HG02973 (cell line): ENCODE data around the gene PTGR2.
"Not testable (repeated sequence)": the region's sequence is repeated elsewhere in the genome, so short reads cannot be mapped to it uniquely, and the experiment has no call there.

Source experiments
- ATAC-seq: cut with Tn5 transposase; IDR thresholded peaks from one replicate; pipeline ENCODE4 v1.9.1; 2021; ENCODE audit warnings: moderate library complexity; ENCODE audit not compliant: unreplicated experiment

The PTGR2 gene

DNA sequence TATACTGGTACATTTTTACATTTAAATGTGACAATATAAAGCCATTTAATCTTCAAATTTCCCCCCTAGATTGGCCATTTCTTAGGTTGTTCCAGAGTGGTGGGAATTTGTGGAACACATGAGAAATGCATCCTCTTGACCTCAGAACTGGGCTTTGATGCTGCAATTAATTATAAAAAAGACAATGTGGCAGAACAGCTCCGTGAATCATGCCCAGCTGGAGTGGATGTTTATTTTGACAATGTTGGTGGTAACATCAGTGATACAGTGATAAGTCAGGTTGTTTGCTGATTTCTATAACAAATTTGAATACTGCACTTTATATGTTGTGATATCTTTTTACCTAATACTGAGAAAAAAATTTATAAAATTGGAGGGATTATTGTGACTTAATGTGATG, 27.4 kb downstream of the PTGR2 start:
- ATAC-seq, result no peak

DNA sequence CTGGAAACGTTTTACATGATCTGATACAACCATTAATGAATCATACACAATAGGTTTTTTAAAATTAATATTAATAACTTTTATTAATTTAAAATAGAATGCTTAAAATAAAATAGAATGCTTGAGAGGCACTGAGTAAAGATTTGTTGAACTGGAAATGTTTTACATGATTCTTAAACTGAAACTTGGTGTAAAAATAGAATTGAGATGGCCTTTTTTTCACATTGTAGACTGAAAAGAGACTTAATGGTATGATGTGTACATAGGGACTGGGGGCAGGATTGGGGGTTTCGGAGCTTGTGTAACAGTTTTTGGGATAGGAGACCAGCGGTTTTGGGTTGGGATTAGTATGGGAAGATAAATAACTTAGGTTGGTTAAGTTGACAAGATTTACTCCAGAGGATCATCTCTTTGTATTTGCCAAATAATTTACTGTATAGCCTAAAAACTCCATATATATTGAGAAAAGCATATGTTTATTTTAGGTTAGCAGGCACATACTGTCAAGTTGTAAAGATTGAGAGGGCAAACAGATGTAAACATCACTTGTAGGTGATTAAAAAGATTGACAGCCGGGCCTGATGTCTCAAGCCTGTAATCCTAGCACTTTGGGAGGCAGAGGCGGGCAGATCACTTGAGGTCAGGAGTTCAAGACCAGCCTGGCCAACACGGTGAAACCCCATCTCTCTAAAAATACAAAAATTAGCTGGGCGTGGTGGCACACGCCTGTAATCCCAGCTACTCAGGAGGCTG, 33.0 kb downstream of the PTGR2 start:
- no peak for ATAC-seq

DNA sequence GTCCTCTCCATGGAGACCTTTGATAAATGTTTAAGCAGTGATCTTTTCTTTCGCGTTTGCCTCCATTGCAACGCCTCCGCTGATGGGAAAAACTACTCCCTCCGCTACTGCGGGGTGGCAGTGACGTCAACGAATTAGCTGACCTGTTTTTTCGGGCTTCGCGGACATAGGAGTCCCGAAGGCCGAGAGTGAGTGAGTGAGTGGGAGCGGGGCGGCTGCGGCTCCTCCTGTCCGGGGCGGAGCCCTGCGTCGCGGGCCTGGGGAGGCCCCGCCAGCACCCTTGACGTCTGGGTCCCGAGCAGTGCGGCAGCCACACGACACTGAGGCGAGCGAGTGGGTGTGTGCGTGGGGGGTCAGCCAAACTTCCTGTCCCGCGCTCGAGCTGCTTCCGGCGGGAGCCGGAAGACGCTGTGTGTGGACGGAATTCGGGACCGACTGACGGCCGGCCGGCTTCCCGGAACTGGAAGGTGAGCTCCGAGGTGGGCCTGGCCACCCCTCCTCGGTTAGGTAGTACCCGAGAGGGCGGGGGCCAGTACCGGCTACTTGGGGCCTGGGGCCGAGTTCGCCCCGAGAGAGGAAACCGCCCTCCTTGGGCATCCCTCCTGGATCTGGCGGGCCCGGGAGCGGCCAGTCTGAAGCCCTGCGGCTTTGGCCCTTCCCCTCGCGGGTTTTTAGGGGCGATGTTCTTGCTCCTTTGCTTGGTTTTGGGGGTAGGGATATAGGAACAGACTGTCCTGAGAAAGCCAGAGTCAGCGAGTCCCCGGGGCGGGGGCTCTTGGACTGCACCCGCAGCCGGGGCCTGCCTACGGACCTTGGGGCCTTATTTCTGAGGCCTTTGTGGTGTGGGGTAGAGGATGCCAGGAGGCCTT, 35.1 kb downstream of the PTGR2 start, which contains the start of gene ZNF410:
Gene ZNF410 (plus strand): TSS at position 411 of the 869 bp plus-strand sequence. CDS start 5,317 bp downstream, outside the sequence.
- ATAC-seq, result peak; percentile 93

DNA sequence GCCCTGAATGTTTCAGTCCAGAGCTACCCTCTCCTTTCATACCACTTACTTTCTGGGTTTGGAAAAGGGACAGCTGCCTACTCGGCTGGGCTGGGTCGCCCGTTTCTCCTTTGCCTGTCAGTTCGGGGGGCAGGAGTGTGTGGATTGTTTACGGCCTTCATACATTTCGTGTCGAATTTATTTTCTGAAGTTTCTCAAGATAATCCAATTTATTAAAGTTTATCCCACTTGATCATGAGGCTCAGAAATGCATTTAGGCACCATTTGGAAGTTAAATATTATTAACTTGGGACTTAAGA, 35.6 kb downstream of the PTGR2 start:
- ATAC-seq, result no peak

DNA sequence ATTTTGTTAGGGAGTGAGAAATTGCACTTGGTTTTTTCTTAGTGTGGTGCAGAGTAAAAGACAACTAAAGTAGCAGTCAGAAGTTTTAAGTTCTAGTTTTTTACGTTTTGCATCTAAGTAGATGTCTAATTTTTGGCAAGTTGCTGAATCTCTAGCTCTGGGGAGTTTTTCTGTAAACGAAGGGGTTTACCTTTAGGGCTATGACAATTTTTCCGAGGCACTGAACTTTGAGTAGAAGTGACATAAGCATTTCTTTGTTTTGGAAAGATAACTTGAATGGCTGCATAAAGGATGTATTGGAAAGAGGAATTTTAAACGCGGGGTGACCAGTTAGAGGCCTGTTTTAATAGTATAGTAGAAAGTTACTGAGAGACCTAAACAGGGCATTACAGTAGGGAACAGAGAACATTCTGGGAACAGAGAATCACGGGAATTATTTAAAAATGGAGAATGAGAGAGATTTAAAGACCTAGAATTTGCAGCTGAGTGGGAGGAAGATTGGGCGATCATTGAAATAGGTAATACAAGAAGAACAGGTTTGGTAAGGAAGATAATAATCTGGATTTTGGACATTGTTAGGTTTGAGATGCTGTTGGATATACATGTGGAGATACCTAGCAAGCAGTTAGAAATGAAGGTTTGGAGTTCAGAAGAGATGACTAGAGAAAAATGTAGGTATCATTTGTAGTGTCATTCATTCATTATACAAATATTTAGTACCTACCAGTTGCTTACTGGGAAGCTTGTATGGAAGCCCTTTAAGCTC, 36.2 kb downstream of the PTGR2 start:
- no peak for ATAC-seq

DNA sequence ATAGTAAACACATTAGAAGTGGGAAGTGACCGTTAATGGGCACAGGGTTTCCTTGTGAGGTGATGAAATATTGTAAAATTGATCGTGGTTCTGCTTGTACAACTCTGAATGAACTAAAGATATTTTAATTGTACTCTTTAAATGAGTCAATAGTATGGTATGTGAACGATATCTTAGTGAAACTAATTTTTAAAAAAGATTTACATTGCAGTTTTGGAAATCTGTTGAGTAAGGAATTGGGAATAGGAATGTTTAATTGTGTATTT, 36.8 kb downstream of the PTGR2 start:
- no peak for ATAC-seq

DNA sequence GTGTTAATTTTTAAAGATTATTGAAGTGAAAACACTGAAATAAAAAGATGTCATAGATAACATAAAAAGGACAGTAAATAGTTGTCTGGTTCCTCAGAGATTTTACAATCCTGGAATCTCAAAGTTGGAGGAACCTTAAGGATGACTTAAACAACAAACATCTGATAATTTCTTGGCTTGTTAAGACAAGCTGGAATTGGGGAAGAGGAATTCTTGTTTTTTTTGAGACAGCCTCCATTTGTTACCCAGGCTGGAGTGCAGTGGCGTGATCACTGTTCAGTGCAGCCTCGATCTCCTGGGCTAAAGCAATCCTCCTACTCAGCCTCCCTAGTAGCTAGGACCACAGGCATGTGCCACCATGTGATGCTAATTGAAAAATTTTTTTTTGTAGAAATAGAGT, 37.3 kb downstream of the PTGR2 start:
- ATAC-seq, result no peak

DNA sequence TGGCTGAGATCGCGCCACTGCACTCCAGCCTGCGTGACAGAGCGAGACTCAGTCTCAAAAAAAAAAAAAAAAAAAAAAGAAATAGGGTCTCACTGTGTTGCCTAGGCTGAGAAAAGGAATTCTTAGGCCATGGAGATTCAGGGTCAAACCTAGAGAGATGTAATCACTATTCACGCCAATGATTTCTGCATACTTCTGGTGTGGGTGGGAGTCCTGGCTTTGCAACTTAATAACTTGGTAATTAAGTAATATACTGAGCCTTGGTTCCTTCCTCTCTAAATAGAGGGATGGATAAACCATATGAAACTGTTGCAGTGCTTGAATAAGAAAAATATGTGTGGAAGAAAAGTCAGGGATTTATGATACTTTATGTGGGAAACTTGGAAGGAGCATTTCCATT, 37.7 kb downstream of the PTGR2 start:
- ATAC-seq, result no peak

DNA sequence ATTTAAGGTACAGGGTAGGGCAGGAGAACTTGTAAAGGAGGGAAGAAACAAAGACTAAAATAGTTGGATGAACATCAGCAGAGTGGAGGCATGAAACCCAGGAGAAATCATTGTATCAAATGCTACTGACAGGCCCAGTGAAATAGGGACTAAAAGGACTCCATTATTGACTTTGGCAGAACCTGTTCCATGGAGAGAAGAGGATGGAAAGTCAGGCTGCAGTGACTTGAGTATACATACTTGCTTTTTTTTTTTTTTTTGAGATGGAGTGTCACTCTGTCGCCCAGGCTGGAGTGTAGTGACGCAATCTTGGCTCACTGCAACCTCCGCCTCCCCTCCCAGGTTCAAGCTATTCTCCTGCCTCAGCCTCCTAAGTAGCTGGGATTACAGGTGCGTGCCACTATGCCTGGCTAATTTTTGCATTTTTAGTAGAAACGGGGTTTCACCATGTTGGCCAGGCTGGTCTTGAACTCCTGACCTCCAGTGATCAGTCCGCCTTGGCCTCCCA, 42.6 kb downstream of the PTGR2 start:
- ATAC-seq, result not testable (repeated sequence)

DNA sequence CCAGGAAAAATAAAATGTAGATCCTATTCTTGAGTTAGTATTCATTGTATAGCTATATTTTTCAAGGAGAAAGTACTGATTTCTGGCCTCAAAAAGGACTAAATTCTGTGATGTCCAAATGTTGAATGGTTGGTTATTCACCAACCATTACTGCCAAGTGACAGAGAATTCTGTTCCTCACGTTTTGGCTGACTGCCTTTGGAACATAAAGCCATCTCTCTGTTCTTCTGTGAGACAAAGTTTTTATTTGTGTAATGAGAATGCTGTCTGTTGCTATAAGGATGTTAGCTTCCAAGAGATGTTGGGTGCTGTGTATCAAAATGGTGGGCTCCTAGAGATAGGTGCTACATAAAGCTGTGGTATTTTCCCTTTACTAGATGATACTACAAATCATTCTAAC, 44.3 kb downstream of the PTGR2 start:
- no peak for ATAC-seq

DNA sequence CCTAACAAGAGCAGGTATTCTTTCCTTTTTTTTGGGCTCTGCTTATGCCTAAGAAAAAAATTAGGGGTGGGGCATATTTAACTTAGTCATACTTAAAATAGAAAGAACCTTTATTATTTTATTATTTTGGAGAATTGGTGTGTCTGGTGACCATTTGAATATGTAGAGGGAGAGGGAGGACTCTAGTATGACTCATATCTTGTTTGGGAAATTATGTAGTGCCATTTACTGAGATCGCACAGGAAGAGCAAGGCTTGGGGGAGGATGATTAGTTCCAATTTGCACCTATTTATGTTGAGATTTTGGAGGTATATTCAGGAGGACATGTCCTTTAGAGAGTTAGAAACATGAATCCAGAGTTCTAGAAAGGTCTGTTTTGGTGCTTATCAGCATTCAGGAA, 44.9 kb downstream of the PTGR2 start:
- no peak for ATAC-seq

DNA sequence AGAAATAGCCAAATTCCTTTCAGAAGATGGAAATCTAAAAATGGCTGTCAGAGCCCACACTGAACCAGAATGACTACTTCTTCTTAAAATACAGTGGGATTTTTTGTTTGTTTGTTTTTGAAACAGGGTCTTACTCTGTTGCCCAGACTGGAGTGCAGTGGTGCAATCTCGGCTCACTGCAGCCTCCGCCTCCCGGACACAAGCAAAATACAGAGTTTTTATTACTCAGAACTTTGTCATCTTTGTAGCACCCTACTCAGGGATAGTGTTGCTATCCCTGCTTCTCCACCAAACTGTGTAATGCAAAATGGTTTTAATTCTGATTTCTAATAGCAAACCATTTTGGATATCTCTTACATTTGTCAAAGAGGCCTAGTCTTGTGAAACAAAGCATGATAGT, 51.4 kb downstream of the PTGR2 start:
- no peak for ATAC-seq

DNA sequence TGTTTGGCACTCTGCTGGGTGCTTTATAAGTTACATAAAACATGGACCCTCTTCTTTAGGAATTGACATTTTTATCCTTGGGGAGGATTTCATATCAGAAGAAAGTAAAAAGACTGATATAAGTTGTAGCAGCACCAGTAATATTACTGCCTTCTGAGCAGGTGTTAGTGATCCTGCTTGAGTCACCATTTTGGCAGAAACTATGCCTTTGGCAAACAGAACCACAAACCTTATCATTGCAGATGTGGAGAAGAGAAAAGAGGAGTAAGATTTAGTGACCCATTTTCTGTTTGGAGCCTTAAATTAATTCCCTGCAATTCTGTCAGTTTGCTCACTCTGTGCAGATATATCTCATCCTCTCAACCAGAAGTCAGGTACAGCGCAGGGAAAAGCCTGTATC, 58.0 kb downstream of the PTGR2 start:
- ATAC-seq, result no peak

DNA sequence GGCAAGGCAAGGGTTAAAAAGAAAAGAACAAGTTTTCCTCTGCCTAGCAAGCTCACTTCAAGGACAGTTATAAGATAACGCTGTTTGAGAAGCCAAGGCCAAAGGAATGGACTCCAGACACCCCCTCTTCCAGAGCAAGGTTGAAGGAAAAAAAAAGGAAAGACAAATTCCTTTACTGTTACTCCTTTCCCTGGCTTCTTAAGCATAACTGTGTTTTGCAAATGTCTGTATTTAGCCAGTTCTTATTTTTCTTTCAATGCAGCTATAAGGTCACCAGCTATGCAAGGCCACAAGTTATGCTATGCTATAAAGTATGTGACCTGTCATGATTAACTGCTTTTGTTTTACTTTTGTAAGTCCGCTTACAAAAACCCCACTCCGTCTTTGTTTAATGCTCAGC, 61.6 kb downstream of the PTGR2 start:
- no peak for ATAC-seq

DNA sequence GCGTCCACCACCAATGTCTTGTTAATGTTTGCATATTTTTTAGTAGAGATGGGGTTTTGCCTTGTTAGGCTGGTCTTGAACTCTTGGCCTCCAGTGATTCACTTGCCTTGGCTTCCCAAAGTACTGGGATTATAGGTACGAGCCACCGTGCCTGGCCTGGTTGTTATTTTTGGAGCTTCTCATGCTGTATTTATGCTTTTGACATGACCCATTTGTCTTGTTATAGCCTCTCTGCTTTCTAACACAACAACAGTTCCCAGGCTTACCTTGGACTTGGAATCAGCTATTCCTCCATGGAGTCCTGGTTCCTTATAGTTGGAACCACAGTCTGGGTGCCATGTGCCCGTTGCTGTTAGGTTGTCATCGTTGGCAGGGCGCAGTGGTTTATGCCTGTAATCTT, 64.7 kb downstream of the PTGR2 start:
- no peak for ATAC-seq

DNA sequence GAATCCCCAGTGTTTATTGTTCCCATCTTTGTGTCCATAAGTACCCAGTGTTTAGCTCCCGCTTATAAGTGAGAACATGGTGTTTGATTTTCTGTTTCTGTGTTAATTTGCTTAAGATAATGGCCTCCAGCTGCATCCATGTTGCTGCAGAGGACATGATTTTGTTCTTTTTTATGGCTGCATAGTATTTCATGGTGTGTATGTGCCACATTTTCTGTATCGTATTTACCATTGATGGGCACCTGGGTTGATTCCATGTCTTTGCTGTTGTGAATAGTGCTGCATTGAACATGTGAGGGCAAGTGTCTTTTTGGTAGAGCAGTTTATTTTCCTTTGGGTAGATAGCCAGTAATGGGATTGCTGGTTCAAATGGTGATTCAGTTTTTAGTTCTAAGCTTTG, 67.8 kb downstream of the PTGR2 start:
- ATAC-seq, result not testable (repeated sequence)

DNA sequence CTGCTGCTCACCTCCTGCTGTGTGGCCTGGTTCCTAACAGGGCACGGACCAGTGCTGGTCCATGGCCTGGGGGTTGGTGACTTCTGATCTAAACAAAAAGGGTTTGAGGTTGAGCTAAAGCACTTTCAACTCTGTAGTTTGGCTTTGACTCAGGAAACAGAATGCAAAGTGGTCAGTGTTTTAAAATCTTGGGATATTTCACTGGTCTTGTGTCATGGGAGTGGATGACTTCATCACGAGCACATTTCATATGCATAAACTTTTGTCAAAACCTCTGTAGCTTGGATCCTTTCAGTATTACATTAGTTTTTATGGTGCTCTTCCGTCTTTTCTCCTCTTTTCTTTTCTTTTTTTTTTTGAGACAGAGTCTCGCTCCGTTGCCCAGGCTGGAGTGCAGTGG, 72.7 kb downstream of the PTGR2 start:
- no peak for ATAC-seq
